CD14-positive monocyte (primary cell): ENCODE measurements around the gene SLC7A5. TPM values are rescaled to one million over a fixed set of nuclear protein-coding genes. Genes with fewer than 3 reads are reported as not detected.
A peak's percentile ranks its signal among the peaks of the same experiment; 100 is the strongest.

Experiments used
- DNase-seq, 3 donors: peaks; one replicate each; pipeline ENCODE4 v3.0.0-alpha.2; 2011 to 2022
- H2AFZ ChIP-seq: 2 replicates; pipeline ENCODE4 v1.6.0; 2012; ENCODE audit warnings: mild to moderate bottlenecking, low read depth, low read length, inconsistent platforms; ENCODE audit not compliant: insufficient read depth, poor library complexity, severe bottlenecking
- H3K27ac ChIP-seq, 2 donors: 1 replicate in 1 of 2; 2 replicates in 1 of 2; pipeline ENCODE4 v1.5.1; 2012 to 2013; ENCODE audit warnings: low read length in 2 of 2, control low read depth in 1 of 2, inconsistent platforms in 1 of 2, low read depth in 1 of 2, mild to moderate bottlenecking in 1 of 2
- H3K27me3 ChIP-seq, 2 donors: one replicate each; pipeline versions ENCODE4 v1.6.0 to v1.6.1; 2011 to 2013; ENCODE audit warnings: low read length in 2 of 2; ENCODE audit not compliant: control insufficient read depth in 2 of 2, insufficient read depth in 2 of 2
- H3K36me3 ChIP-seq, 2 donors: replicated peaks in 1 of 2; 1 replicate in 1 of 2; 2 replicates in 1 of 2; pipeline versions ENCODE4 v1.5.1 to v1.6.1; 2012 to 2013; ENCODE audit warnings: low read length in 2 of 2, control low read depth in 1 of 2, inconsistent platforms in 1 of 2, mild to moderate bottlenecking in 1 of 2; ENCODE audit not compliant: insufficient read depth in 2 of 2, control insufficient read depth in 1 of 2
- H3K4me1 ChIP-seq, 2 donors: 1 replicate in 1 of 2; 2 replicates in 1 of 2; pipeline versions ENCODE4 v1.5.1 to v1.6.1; 2012 to 2013; ENCODE audit warnings: low read length in 2 of 2, control low read depth in 1 of 2, inconsistent platforms in 1 of 2, mild to moderate bottlenecking in 1 of 2, moderate library complexity in 1 of 2; ENCODE audit not compliant: insufficient read depth in 2 of 2, control insufficient read depth in 1 of 2
- H3K4me2 ChIP-seq: replicated peaks from 2 replicates; pipeline ENCODE3; 2012; ENCODE audit warnings: low read length, moderate library complexity, mild to moderate bottlenecking; ENCODE audit not compliant: poor library complexity, severe bottlenecking; ENCODE audit errors: extremely low read depth
- H3K4me3 ChIP-seq, 3 experiments: fragments of 200-600 bp in 1 of 3; sonication (generic) in 1 of 3; replicated peaks in 1 of 3; 1 replicate in 2 of 3; 2 replicates in 1 of 3; pipeline ENCODE4 v1.5.1; 2011 to 2013; ENCODE audit warnings: low read length in 3 of 3, mild to moderate bottlenecking in 3 of 3, control low read depth in 2 of 3, low read depth in 2 of 3, inconsistent platforms in 1 of 3, moderate library complexity in 1 of 3
- H3K79me2 ChIP-seq: 2 replicates; pipeline ENCODE4 v1.6.0; 2012; ENCODE audit warnings: mild to moderate bottlenecking, control low read depth, inconsistent platforms, low read length, moderate library complexity; ENCODE audit not compliant: insufficient read depth
- H3K9ac ChIP-seq: 2 replicates; pipeline ENCODE4 v1.6.0; 2017; ENCODE audit warnings: low read length, mild to moderate bottlenecking; ENCODE audit not compliant: insufficient read depth, poor library complexity, severe bottlenecking
- H3K9me3 ChIP-seq, 2 donors: replicated peaks in 1 of 2; 1 replicate in 1 of 2; 2 replicates in 1 of 2; pipeline versions ENCODE4 v1.5.1 to v1.6.1; 2012 to 2013; ENCODE audit warnings: low read length in 2 of 2, control low read depth in 1 of 2; ENCODE audit not compliant: control insufficient read depth in 1 of 2, insufficient read depth in 1 of 2
- H4K20me1 ChIP-seq: 2 replicates; pipeline ENCODE4 v1.6.0; 2012; ENCODE audit warnings: mild to moderate bottlenecking, low read length, control low read depth, moderate library complexity; ENCODE audit not compliant: insufficient read depth
- H3K27ac Mint-ChIP-seq, 7 donors: one replicate each; pipeline ENCODE4 v1.8.0; 2020; ENCODE audit warnings: mild to moderate bottlenecking in 7 of 7, mixed read lengths in 7 of 7, moderate library complexity in 6 of 7, inconsistent platforms in 2 of 7
- H3K27me3 Mint-ChIP-seq, 3 donors: one replicate each; pipeline ENCODE4 v1.8.0; 2021 to 2022; ENCODE audit warnings: low read depth in 3 of 3, mild to moderate bottlenecking in 3 of 3, mixed read lengths in 3 of 3, moderate library complexity in 3 of 3, inconsistent platforms in 1 of 3
- H3K36me3 Mint-ChIP-seq, 2 donors: one replicate each; pipeline ENCODE4 v1.8.0; 2020; ENCODE audit warnings: mixed read lengths in 2 of 2, inconsistent platforms in 1 of 2, mild to moderate bottlenecking in 1 of 2
- H3K4me1 Mint-ChIP-seq: one replicate; pipeline ENCODE4 v1.8.0; 2020; ENCODE audit warnings: mild to moderate bottlenecking, mixed read lengths
- H3K4me3 Mint-ChIP-seq, 2 donors: one replicate each; pipeline ENCODE4 v1.8.0; 2020; ENCODE audit warnings: mild to moderate bottlenecking in 2 of 2, mixed read lengths in 2 of 2, moderate library complexity in 1 of 2
- H3K9me3 Mint-ChIP-seq, 7 donors: one replicate each; pipeline ENCODE4 v1.8.0; 2020 to 2022; ENCODE audit warnings: mixed read lengths in 7 of 7, mild to moderate bottlenecking in 6 of 7, moderate library complexity in 6 of 7, inconsistent platforms in 2 of 7
- CTCF ChIP-seq: fragments of 200-600 bp; IDR thresholded peaks from one replicate; pipeline ENCODE4 v1.8.0; 2022; ENCODE audit warnings: antibody characterized with exemption, mild to moderate bottlenecking
- WGBS: methylation state at CpG from one replicate; pipeline ENCODE4 v1.1.5; 2013; ENCODE audit warnings: missing lambda C conversion rate; ENCODE audit not compliant: insufficient coverage; 5-methylcytosine and 5-hydroxymethylcytosine counted together
- intact Hi-C, 2 donors: fragments of 100-400 bp; cut with micrococcal nuclease; formaldehyde crosslinking; loops; one replicate each; pipeline versions ENCODE4 v1.15.0 to v1.15.1; 2023
- polyA plus RNA-seq, 3 donors: library from polyadenylated mRNA; depleted of rRNA in 1 of 3; unstranded in 2 of 3; stranded (reverse) in 1 of 3; fragments of 300-500 nt in 2 of 3; fragments of >200 nt in 1 of 3; fragmentation: Illumina TruSeq in 2 of 3; gene quantifications; 1 replicate in 2 of 3; 2 replicates in 1 of 3; pipeline ENCODE4 v1.2.3, GENCODE V29; 2012 to 2021

SLC7A5 gene
- polyA plus RNA-seq, 3 donors, result 0.40 to 5.8 (median 1.1) TPM

GRCh38 chr16:87844809-87845208 lies 24.5 kb downstream of the SLC7A5 start:
- Histone ChIP-seq H3K4me1 (no peaks in the 10 kb centered on the region), H3K4me3 (no peak overlapping the region), H3K9me3 (no peaks in the 10 kb centered on the region), H3K27me3 (no peaks in the 10 kb centered on the region), H3K79me2 (peaks cover 5% of the 10 kb centered on the region), H3K36me3 (no peaks in the 10 kb centered on the region), H3K27ac (no peak overlapping the region), H2AFZ (no peak overlapping the region), H3K9ac (no peak overlapping the region), H4K20me1 (no peaks in the 10 kb centered on the region), H3K4me2 (no peak overlapping the region)
- no peak overlapping the region for H3K27ac Mint-ChIP-seq
- no peaks in the 10 kb centered on the region for H3K9me3 Mint-ChIP-seq
- H3K4me1 Mint-ChIP-seq, result no peaks in the 10 kb centered on the region
- peaks cover 0 to 3% (median 3%) of the 10 kb centered on the region in 3 donors for H3K27me3 Mint-ChIP-seq
- no peak for TF ChIP-seq CTCF
- H3K36me3 Mint-ChIP-seq, result peaks cover 12 to 14% of the 10 kb centered on the region in 2 donors
- intact Hi-C loops, result no loop called here
- no peak for DNase-seq
- no peak overlapping the region for H3K4me3 Mint-ChIP-seq
- 93% methylated on average over 13 of the region's 13 CpGs for WGBS

- intact Hi-C loops, result no loop called here
- Histone ChIP-seq H3K27me3 (no peaks in the 10 kb centered on the region), H2AFZ (no peak overlapping the region), H3K9me3 (no peaks in the 10 kb centered on the region), H3K4me1 (no peaks in the 10 kb centered on the region), H3K9ac (no peak overlapping the region), H3K36me3 (peaks cover 0 to 6% of the 10 kb centered on the region in 2 donors), H4K20me1 (no peaks in the 10 kb centered on the region), H3K4me3 (no peak overlapping the region), H3K4me2 (no peak overlapping the region), H3K27ac (no peak overlapping the region), H3K79me2 (peaks cover 5% of the 10 kb centered on the region)
- DNase-seq, result no peak
- H3K27me3 Mint-ChIP-seq, result peaks cover 0 to 3% (median 3%) of the 10 kb centered on the region in 3 donors
- H3K4me3 Mint-ChIP-seq, result no peak overlapping the region
- 87% methylated on average over 24 of the region's 30 CpGs for WGBS
- H3K9me3 Mint-ChIP-seq, result no peaks in the 10 kb centered on the region
- H3K36me3 Mint-ChIP-seq, result peaks cover 15 to 19% of the 10 kb centered on the region in 2 donors
- peak overlapping the region in 1 of 7 donors; percentile 73 for H3K27ac Mint-ChIP-seq
- no peak for TF ChIP-seq CTCF
- no peaks in the 10 kb centered on the region for H3K4me1 Mint-ChIP-seq
Measured at GRCh38 chr16:87844120-87844733, 25.1 kb downstream of the SLC7A5 start.
